ENCODE results near the gene AKIRIN2. TPM values are rescaled to one million over a fixed set of nuclear protein-coding genes. Genes with fewer than 3 reads are reported as not detected.

AKIRIN2 gene
- total and polyA plus RNA-seq, 2 donors (not counting 1 experiment from before 2014, with no cell fraction given): 82.2 to 108 TPM

DNA sequence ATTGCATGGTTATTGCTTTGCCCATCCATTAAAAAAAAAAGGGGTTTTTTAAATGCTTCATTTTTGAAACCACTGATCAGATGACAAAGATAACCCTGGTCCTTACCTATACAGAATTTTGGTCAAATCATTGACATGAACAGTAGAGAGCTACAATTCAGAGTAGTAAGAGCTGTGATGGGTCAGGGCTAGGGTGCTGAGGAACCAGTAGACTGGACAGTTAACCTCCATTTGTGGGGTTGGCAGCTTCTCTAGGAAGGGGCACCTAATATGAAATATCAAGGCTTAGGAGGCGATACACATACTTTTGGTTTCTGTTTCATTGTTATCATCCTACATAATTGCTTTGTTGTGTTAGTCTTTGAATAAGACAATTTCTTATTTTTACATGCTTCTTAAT lies 57.0 kb downstream of the AKIRIN2 start:
- Histone ChIP-seq H3K9me3 (ENCODE audit: control extremely low read depth in 1 of 3, control insufficient read depth in 2 of 3, insufficient read depth in 1 of 3, low read length in 2 of 3) (no peaks in the 10 kb centered on the region), H3K79me2 (ENCODE audit: control insufficient read depth, insufficient read depth, low read length) (no peaks in the 10 kb centered on the region), H2AFZ (ENCODE audit: insufficient read depth, low read depth, low read length, poor library complexity, severe bottlenecking) (peak overlapping the region; percentile 4), H3K27me3 (replicated peaks in 1 of 4; ENCODE audit: control extremely low read depth in 1 of 4, control insufficient read depth in 3 of 4, insufficient read depth in 4 of 4, low read length in 3 of 4) (no peaks in the 10 kb centered on the region), H3K36me3 (replicated peaks in 1 of 2; ENCODE audit: control extremely low read depth in 1 of 2, control insufficient read depth in 1 of 2, extremely low read depth in 1 of 2, insufficient read depth in 2 of 2, low read length in 1 of 2) (peaks cover 3 to 5% of the 10 kb centered on the region in 2 experiments), H3K4me2 (replicated peaks; ENCODE audit: low read depth, low read length, poor library complexity, severe bottlenecking) (peak overlapping the region; percentile 39), H3K4me1 (ENCODE audit: control insufficient read depth in 2 of 2, insufficient read depth in 2 of 2, low read length in 2 of 2) (peaks cover 0 to 7% of the 10 kb centered on the region in 2 donors), H3K4me3 (ENCODE audit: control extremely low read depth in 1 of 5, extremely low read depth in 1 of 5, insufficient read depth in 1 of 5, low read depth in 2 of 5, low read length in 4 of 5) (peak overlapping the region in 1 of 5 experiments; percentile 8), H3K9ac (ENCODE audit: low read length) (peak overlapping the region; percentile 1), H4K20me1 (ENCODE audit: control insufficient read depth, insufficient read depth, low read length, poor library complexity, severe bottlenecking) (no peaks in the 10 kb centered on the region), H3K27ac (ENCODE audit: low read length in 2 of 2) (no peak overlapping the region)
- DNase-seq: peak; percentile 13
- Mint-ChIP-seq H3K4me1 (peaks cover 11% of the 10 kb centered on the region), H3K27ac (peak overlapping the region; percentile 37), H3K9me3 (ENCODE audit: insufficient read depth) (no peaks in the 10 kb centered on the region), H3K4me3 (peak overlapping the region; percentile 77), H3K27me3 (no peaks in the 10 kb centered on the region)
- ATAC-seq (ENCODE audit: low read depth): no peak
- ChIA-PET POLR2A (no interaction called here), CTCF (no interaction called here)
- no CpG with 5 or more reads among the region's 1 CpG for WGBS (ENCODE audit: insufficient coverage)
- intact Hi-C loops (cut with micrococcal nuclease): no loop called here
- TF ChIP-seq EZH2 (IDR thresholded peaks at IDR 0.05; ENCODE audit: borderline replicate concordance, insufficient read depth, low read depth, low read length, poor library complexity, severe bottlenecking) (no peak), CTCF (IDR thresholded peaks at IDR 0.05) (no peak)

DNA sequence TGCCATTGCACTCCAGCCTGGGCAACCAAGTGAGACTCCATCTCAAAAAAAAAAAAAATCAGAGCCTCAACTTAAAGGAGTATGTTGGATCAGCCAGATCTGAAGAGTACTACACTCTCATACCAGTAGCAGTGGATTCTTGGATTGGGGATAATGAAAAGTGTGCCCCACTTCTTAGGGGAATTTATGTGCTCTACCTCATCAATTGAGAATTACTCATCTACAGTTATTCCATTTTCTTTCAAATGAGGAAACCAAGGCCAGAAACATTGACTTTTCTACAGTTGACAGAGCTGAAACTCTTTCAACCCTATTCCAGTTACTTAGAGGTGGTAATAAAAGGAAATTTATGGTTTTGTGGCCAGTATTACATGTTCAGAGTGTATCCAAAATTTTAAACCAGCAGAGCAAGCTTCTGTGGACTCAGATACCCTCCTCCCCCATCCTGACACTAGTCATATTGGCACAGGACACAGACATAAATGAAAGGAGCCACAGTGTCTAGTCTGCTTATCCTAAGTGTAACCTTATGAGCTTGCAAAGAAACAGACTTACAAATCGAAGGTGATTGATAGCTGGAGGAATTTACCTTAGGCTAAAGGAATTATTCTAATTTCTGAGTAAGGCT lies 60.9 kb downstream of the AKIRIN2 start:
- Histone ChIP-seq H3K27me3 (replicated peaks in 1 of 4; ENCODE audit: control extremely low read depth in 1 of 4, control insufficient read depth in 3 of 4, insufficient read depth in 4 of 4, low read length in 3 of 4) (no peaks in the 10 kb centered on the region), H3K4me3 (ENCODE audit: control extremely low read depth in 1 of 5, extremely low read depth in 1 of 5, insufficient read depth in 1 of 5, low read depth in 2 of 5, low read length in 4 of 5) (no peak overlapping the region), H4K20me1 (ENCODE audit: control insufficient read depth, insufficient read depth, low read length, poor library complexity, severe bottlenecking) (no peaks in the 10 kb centered on the region), H3K36me3 (replicated peaks in 1 of 2; ENCODE audit: control extremely low read depth in 1 of 2, control insufficient read depth in 1 of 2, extremely low read depth in 1 of 2, insufficient read depth in 2 of 2, low read length in 1 of 2) (peaks cover 1 to 15% of the 10 kb centered on the region in 2 experiments), H3K79me2 (ENCODE audit: control insufficient read depth, insufficient read depth, low read length) (no peaks in the 10 kb centered on the region), H3K27ac (ENCODE audit: low read length in 2 of 2) (no peak overlapping the region), H3K4me1 (ENCODE audit: control insufficient read depth in 2 of 2, insufficient read depth in 2 of 2, low read length in 2 of 2) (peaks cover 0 to 7% of the 10 kb centered on the region in 2 donors), H3K9me3 (ENCODE audit: control extremely low read depth in 1 of 3, control insufficient read depth in 2 of 3, insufficient read depth in 1 of 3, low read length in 2 of 3) (no peaks in the 10 kb centered on the region), H2AFZ (ENCODE audit: insufficient read depth, low read depth, low read length, poor library complexity, severe bottlenecking) (no peak overlapping the region), H3K4me2 (replicated peaks; ENCODE audit: low read depth, low read length, poor library complexity, severe bottlenecking) (no peak overlapping the region), H3K9ac (ENCODE audit: low read length) (no peak overlapping the region)
- ATAC-seq (ENCODE audit: low read depth) (no peak), DNase-seq (no peak)
- no peaks in the 10 kb centered on the region for H3K9me3 Mint-ChIP-seq (ENCODE audit: insufficient read depth)
- intact Hi-C loops (cut with micrococcal nuclease): no loop called here
- TF ChIP-seq EZH2 (IDR thresholded peaks at IDR 0.05; ENCODE audit: borderline replicate concordance, insufficient read depth, low read depth, low read length, poor library complexity, severe bottlenecking) (no peak), CTCF (IDR thresholded peaks at IDR 0.05) (no peak)
- WGBS (ENCODE audit: insufficient coverage): no CpG with 5 or more reads among the region's 1 CpG
- no peak overlapping the region for H3K4me3 Mint-ChIP-seq
- no peaks in the 10 kb centered on the region for H3K27me3 Mint-ChIP-seq
- CTCF ChIA-PET: interaction anchor here (0.7 to 1.1 kb wide), 3 partner anchors 14 to 58 kb away, joined by 3 to 5 read pairs (median 4); no protein-coding TSS in a partner anchor
- no peak overlapping the region for H3K27ac Mint-ChIP-seq
- peaks cover 11% of the 10 kb centered on the region for H3K4me1 Mint-ChIP-seq
- POLR2A ChIA-PET: no interaction called here
